NCI-H345 treated with DMSO at 0.1 percent for 48 hours (cell line): Measurements from ENCODE around the gene FADS3.

Experiments used
- DNase-seq: peaks from one replicate; lab custom pipeline; 2025; ENCODE audit not compliant: unreplicated experiment; lab: John Stamatoyannopoulos, UW

The FADS3 gene

GRCh38 chr11:61881397-61881796, 9.9 kb downstream of the FADS3 start:
- no peak for DNase-seq

GRCh38 chr11:61880454-61880853, 10.9 kb downstream of the FADS3 start:
- DNase-seq, result no peak

GRCh38 chr11:61880031-61880430, 11.3 kb downstream of the FADS3 start:
- no peak for DNase-seq

- DNase-seq, result no peak
These were observed 12.2 kb downstream of the FADS3 start for GRCh38 chr11:61879152-61879551.

GRCh38 chr11:61875698-61876097, 15.6 kb downstream of the FADS3 start:
- no peak for DNase-seq

- no peak for DNase-seq
These were observed 16.5 kb downstream of the FADS3 start for GRCh38 chr11:61874853-61875252.

GRCh38 chr11:61874377-61874809, 17.0 kb downstream of the FADS3 start:
- DNase-seq, result no peak

- DNase-seq, result no peak
These were observed 17.6 kb downstream of the FADS3 start for GRCh38 chr11:61873588-61874376.

GRCh38 chr11:61872935-61873565, 18.3 kb downstream of the FADS3 start:
- no peak for DNase-seq

GRCh38 chr11:61871158-61871597, 20.2 kb downstream of the FADS3 start:
- DNase-seq, result peak; percentile 62

GRCh38 chr11:61870541-61871031, 20.8 kb downstream of the FADS3 start:
- DNase-seq, result no peak

- DNase-seq, result no peak
These were observed 21.5 kb downstream of the FADS3 start for GRCh38 chr11:61869708-61870451.

- DNase-seq, result no peak
These were observed 22.0 kb downstream of the FADS3 start for GRCh38 chr11:61869429-61869707.

GRCh38 chr11:61868571-61869428, 22.5 kb downstream of the FADS3 start:
- no peak for DNase-seq

GRCh38 chr11:61866958-61867343, 24.4 kb downstream of the FADS3 start:
- DNase-seq, result no peak

- DNase-seq, result no peak
These were observed 25.0 kb downstream of the FADS3 start for GRCh38 chr11:61866231-61866957.

GRCh38 chr11:61864814-61865775, 26.2 kb downstream of the FADS3 start:
- no peak for DNase-seq

- DNase-seq, result no peak
These were observed 27.7 kb downstream of the FADS3 start for GRCh38 chr11:61863548-61864081.
